GM21576 (cell line): Measurements from ENCODE around the gene KRTAP3-1.

Experiments
- ATAC-seq: cut with Tn5 transposase; IDR thresholded peaks from one replicate; pipeline ENCODE4 v1.9.1; 2021; ENCODE audit warnings: mild to moderate bottlenecking, moderate library complexity; ENCODE audit not compliant: unreplicated experiment

The KRTAP3-1 gene

GRCh38 chr17:40980596-40980995 lies 28.3 kb downstream of the KRTAP3-1 start:
- ATAC-seq, result no peak

- ATAC-seq, result no peak
These were observed 28.8 kb downstream of the KRTAP3-1 start for GRCh38 chr17:40980117-40980516.

- no peak for ATAC-seq
These were observed 30.3 kb downstream of the KRTAP3-1 start for GRCh38 chr17:40978575-40979151.

- no peak for ATAC-seq
These were observed 33.4 kb downstream of the KRTAP3-1 start for GRCh38 chr17:40975516-40975915.

GRCh38 chr17:40974366-40974765 lies 34.6 kb downstream of the KRTAP3-1 start:
- ATAC-seq, result no peak

- ATAC-seq, result no peak
These were observed 41.3 kb downstream of the KRTAP3-1 start for GRCh38 chr17:40967582-40967981.

GRCh38 chr17:40966848-40967247 lies 42.1 kb downstream of the KRTAP3-1 start, which contains the start of gene KRT39:
KRT39 (minus strand) TSS chr17:40966948; CDS start chr17:40966856, 92 bp downstream.
- no peak for ATAC-seq

GRCh38 chr17:40963838-40964237 lies 45.1 kb downstream of the KRTAP3-1 start:
- ATAC-seq, result no peak

- no peak for ATAC-seq
These were observed 46.8 kb downstream of the KRTAP3-1 start for GRCh38 chr17:40962059-40962561.

- no peak for ATAC-seq
These were observed 47.3 kb downstream of the KRTAP3-1 start for GRCh38 chr17:40961591-40961990.

GRCh38 chr17:40960144-40960543 lies 48.8 kb downstream of the KRTAP3-1 start:
- ATAC-seq, result no peak
